Endothelial cell (in vitro differentiated cells): ENCODE data around the gene KHDC1. TPM values are rescaled to one million over a fixed set of nuclear protein-coding genes. Genes with fewer than 3 reads are reported as not detected.

Experiments
- DNase-seq: peaks from one replicate; pipeline ENCODE4 v3.0.0; 2021; ENCODE audit warnings: low spot score
- H3K27ac Mint-ChIP-seq: one replicate; pipeline ENCODE4 v1.8.0; 2021; ENCODE audit warnings: mixed read lengths, inconsistent platforms; ENCODE audit not compliant: unreplicated experiment
- H3K27me3 Mint-ChIP-seq: one replicate; pipeline ENCODE4 v1.8.0; 2021; ENCODE audit warnings: mild to moderate bottlenecking, moderate library complexity, mixed read lengths, inconsistent platforms; ENCODE audit not compliant: unreplicated experiment
- H3K36me3 Mint-ChIP-seq: one replicate; pipeline ENCODE4 v1.8.0; 2021; ENCODE audit warnings: mild to moderate bottlenecking, low read depth, mixed read lengths, inconsistent platforms; ENCODE audit not compliant: unreplicated experiment
- H3K4me1 Mint-ChIP-seq: one replicate; pipeline ENCODE4 v1.8.0; 2021; ENCODE audit warnings: mild to moderate bottlenecking, mixed read lengths, inconsistent platforms; ENCODE audit not compliant: unreplicated experiment
- H3K4me3 Mint-ChIP-seq: one replicate; pipeline ENCODE4 v1.8.0; 2021; ENCODE audit warnings: mild to moderate bottlenecking, mixed read lengths, inconsistent platforms; ENCODE audit not compliant: unreplicated experiment
- H3K9me3 Mint-ChIP-seq: one replicate; pipeline ENCODE4 v1.8.0; 2021; ENCODE audit warnings: mixed read lengths, inconsistent platforms; ENCODE audit not compliant: unreplicated experiment
- total RNA-seq: library from RNA; stranded (reverse); fragmentation: NEBNext Ultra II Directional; extraction: Animal tissue kit (Norgen Biotek cat#: 25700); gene quantifications from one replicate; pipeline ENCODE4 v1.2.1, GENCODE V29; 2021; ENCODE audit not compliant: unreplicated experiment
- TF ChIP-seq, protein P1 (sequence below): fragments of 200-600 bp; sonication (generic); IDR thresholded peaks from one replicate; pipeline ENCODE4 v1.5.0; 2021; ENCODE audit warnings: antibody characterized with exemption; ENCODE audit not compliant: unreplicated experiment

KHDC1 gene
- total RNA-seq, 1 donor from 2014 or later = 2.6 TPM

GRCh38 chr6:73302339-73302738 is 39.3 kb upstream of the KHDC1 start:
- no peaks in the 10 kb centered on the region for H3K4me1 Mint-ChIP-seq
- TF ChIP-seq, protein P1, sequence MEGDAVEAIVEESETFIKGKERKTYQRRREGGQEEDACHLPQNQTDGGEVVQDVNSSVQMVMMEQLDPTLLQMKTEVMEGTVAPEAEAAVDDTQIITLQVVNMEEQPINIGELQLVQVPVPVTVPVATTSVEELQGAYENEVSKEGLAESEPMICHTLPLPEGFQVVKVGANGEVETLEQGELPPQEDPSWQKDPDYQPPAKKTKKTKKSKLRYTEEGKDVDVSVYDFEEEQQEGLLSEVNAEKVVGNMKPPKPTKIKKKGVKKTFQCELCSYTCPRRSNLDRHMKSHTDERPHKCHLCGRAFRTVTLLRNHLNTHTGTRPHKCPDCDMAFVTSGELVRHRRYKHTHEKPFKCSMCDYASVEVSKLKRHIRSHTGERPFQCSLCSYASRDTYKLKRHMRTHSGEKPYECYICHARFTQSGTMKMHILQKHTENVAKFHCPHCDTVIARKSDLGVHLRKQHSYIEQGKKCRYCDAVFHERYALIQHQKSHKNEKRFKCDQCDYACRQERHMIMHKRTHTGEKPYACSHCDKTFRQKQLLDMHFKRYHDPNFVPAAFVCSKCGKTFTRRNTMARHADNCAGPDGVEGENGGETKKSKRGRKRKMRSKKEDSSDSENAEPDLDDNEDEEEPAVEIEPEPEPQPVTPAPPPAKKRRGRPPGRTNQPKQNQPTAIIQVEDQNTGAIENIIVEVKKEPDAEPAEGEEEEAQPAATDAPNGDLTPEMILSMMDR = no peak
- DNase-seq = no peak
- no peak overlapping the region for H3K27ac Mint-ChIP-seq
- H3K4me3 Mint-ChIP-seq = no peak overlapping the region
- H3K27me3 Mint-ChIP-seq = peaks cover 4% of the 10 kb centered on the region
- H3K9me3 Mint-ChIP-seq = no peaks in the 10 kb centered on the region
- H3K36me3 Mint-ChIP-seq = peaks cover 14% of the 10 kb centered on the region

DNA sequence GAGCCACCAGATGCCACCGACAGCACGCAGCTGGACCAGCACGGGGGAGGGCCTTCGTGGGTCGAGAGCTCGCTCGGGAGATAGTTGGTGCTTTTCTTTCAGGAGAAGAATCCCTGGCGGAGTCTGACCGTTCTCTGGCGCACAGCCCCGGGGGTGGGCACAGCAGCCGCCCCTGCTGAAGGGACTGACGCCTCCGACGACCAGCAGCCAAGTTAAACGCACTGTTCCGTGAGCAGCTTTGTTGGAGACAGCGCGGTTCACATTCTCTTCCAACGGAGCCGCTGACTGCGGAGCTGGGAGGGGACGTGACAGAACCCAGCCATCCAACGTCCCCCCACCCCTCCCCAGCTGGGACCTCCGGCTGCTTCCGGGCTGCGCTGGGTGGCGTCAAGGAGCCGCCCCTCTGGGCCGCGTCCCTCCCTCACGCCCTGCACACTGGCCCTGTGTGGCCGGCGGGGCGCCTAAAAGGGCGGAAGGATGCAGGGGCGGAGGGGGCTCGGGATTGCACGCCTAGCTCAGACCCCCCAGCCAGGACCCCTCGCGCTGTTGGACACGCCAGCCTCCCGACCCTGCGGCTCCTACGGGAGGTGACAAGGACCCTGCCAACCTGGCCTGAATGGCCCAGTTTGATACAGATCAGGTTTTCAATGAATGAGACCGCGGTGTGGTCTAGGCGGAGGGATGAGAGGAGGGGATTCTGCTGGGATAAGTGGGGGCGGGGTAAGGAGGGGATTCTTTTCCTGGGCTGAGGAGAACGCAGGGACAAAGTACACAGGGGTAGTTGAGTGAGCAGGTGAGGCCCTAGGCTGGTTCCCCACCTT is 36.4 kb upstream of the KHDC1 start:
- TF ChIP-seq, protein P1 = no peak
- no peak overlapping the region for H3K4me3 Mint-ChIP-seq
- no peak overlapping the region for H3K27ac Mint-ChIP-seq
- H3K27me3 Mint-ChIP-seq = peaks cover 2% of the 10 kb centered on the region
- DNase-seq = no peak
- no peaks in the 10 kb centered on the region for H3K4me1 Mint-ChIP-seq
- H3K9me3 Mint-ChIP-seq = no peaks in the 10 kb centered on the region
- peaks cover 14% of the 10 kb centered on the region for H3K36me3 Mint-ChIP-seq

DNA sequence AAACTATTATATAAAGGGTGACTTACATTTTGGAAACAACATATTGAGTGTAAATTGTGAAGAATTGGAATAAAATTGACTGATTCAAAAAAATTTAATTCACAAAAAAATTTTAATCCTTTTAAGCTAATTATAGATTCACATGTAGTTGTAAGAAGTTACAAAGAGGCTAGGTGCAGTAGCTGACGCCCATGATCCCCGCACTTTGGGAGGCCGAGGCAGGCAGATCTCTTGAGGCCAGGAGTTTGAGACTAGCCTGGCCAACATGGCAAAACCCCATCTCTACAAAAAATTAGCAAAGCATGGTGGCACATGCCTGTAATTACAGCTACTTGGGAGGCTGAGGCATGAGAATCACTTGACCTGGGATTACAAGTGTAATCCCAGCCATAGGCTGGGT is 30.3 kb upstream of the KHDC1 start:
- Mint-ChIP-seq H3K27ac (no peak overlapping the region), H3K4me1 (no peaks in the 10 kb centered on the region), H3K9me3 (no peaks in the 10 kb centered on the region), H3K4me3 (no peak overlapping the region), H3K36me3 (peaks cover 4% of the 10 kb centered on the region), H3K27me3 (no peaks in the 10 kb centered on the region)
- TF ChIP-seq, protein P1 = no peak
- DNase-seq = no peak

DNA sequence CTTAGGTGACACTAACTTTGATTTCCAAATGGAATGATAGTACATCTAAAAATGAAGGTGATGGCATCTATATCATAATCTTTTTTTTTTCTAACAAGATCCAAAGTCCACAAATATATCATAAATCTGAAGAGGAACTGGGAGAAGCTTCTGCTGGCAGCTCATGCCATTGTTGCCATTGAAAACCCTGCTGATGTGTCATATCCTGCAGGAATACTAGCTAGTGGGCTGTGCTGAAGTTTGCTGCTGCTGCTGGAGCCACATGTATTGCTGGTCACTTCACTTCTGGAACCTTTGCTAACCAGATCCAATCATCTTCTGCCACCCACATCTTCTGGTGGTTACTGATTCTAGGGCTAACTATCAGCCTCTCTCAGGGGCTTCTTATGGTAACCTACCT is 27.4 kb upstream of the KHDC1 start:
- Mint-ChIP-seq H3K27ac (peak overlapping the region; percentile 42), H3K4me1 (no peaks in the 10 kb centered on the region), H3K4me3 (no peak overlapping the region), H3K27me3 (no peaks in the 10 kb centered on the region), H3K9me3 (no peaks in the 10 kb centered on the region), H3K36me3 (no peaks in the 10 kb centered on the region)
- TF ChIP-seq, protein P1 = no peak
- no peak for DNase-seq

- no peaks in the 10 kb centered on the region for H3K9me3 Mint-ChIP-seq
- TF ChIP-seq, protein P1 = no peak
- H3K27ac Mint-ChIP-seq = no peak overlapping the region
- H3K36me3 Mint-ChIP-seq = peaks cover 5% of the 10 kb centered on the region
- no peak overlapping the region for H3K4me3 Mint-ChIP-seq
- H3K4me1 Mint-ChIP-seq = no peaks in the 10 kb centered on the region
- no peaks in the 10 kb centered on the region for H3K27me3 Mint-ChIP-seq
- no peak for DNase-seq
These were observed 23.8 kb upstream of the KHDC1 start for GRCh38 chr6:73286752-73287151.
